Uterus (tissue), 2 donors: ENCODE measurements around the gene TRAT1.
"Not testable (repeated sequence)": the region's sequence is repeated elsewhere in the genome, so short reads cannot be mapped to it uniquely, and the experiment has no call there.

Experiments used
- POLR2A ChIP-seq, 2 donors: fragments of 450-650 bp; IDR thresholded peaks; one replicate each; pipeline ENCODE4 v1.6.1; 2016; ENCODE audit warnings: antibody characterized with exemption in 2 of 2, mild to moderate bottlenecking in 1 of 2, moderate library complexity in 1 of 2
- TF ChIP-seq, protein P1 (sequence below), 4 experiments: fragments of 200-600 bp in 2 of 4; fragments of 450-650 bp in 2 of 4; sonication (generic) in 2 of 4; IDR thresholded peaks; one replicate each; pipeline ENCODE4 v1.5.1; 2016 to 2019; ENCODE audit warnings: antibody characterized with exemption in 4 of 4, mild to moderate bottlenecking in 2 of 4, moderate library complexity in 1 of 4

DNA sequence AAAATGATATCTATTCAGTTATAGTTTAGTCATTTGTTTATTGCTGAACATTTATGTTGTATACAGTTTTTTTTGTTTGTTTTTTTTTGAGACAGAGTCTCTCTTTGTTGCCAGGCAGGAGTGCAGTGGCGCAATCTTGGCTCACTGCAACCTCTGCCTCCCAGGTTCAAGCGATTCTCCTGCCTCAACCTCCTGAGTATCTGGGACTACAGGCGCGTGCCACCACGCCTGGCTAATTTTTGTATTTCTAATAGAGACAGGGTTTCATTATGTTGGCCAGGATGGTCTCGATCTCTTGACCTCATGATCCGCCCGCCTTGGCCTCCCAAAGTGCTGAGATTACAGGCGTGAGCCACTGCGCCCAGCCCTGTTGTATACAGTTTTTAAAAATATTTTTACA is 1.2 kb downstream of the TRAT1 start:
- TF ChIP-seq, protein P1, sequence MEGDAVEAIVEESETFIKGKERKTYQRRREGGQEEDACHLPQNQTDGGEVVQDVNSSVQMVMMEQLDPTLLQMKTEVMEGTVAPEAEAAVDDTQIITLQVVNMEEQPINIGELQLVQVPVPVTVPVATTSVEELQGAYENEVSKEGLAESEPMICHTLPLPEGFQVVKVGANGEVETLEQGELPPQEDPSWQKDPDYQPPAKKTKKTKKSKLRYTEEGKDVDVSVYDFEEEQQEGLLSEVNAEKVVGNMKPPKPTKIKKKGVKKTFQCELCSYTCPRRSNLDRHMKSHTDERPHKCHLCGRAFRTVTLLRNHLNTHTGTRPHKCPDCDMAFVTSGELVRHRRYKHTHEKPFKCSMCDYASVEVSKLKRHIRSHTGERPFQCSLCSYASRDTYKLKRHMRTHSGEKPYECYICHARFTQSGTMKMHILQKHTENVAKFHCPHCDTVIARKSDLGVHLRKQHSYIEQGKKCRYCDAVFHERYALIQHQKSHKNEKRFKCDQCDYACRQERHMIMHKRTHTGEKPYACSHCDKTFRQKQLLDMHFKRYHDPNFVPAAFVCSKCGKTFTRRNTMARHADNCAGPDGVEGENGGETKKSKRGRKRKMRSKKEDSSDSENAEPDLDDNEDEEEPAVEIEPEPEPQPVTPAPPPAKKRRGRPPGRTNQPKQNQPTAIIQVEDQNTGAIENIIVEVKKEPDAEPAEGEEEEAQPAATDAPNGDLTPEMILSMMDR (IDR thresholded peaks at IDR 0.05) = not testable (repeated sequence)
- not testable (repeated sequence) for TF ChIP-seq POLR2A (IDR thresholded peaks at IDR 0.05)
